Peyer's patch (tissue), 4 donors: ENCODE measurements around the gene RAP1B. TPM values are rescaled to one million over a fixed set of nuclear protein-coding genes. Genes with fewer than 3 reads are reported as not detected.

Experiments used
- DNase-seq, 3 donors: peaks; one replicate each; pipeline ENCODE4 v3.0.0-alpha.2; 2017 to 2019
- H3K27ac ChIP-seq, 4 donors: fragments of 200-600 bp; sonication (generic); one replicate each; pipeline ENCODE4 v1.5.1; 2016 to 2019
- H3K27me3 ChIP-seq, 2 donors: fragments of 200-600 bp; sonication (generic); one replicate each; pipeline ENCODE4 v1.5.1; 2019
- H3K36me3 ChIP-seq, 3 donors: fragments of 200-600 bp; sonication (generic); one replicate each; pipeline ENCODE4 v1.5.1; 2016 to 2019
- H3K4me1 ChIP-seq, 4 donors: fragments of 200-600 bp; sonication (generic); one replicate each; pipeline ENCODE4 v1.5.1; 2016 to 2019
- H3K4me3 ChIP-seq, 4 donors: fragments of 200-600 bp; sonication (generic); 1 replicate in 3 of 4; 2 replicates in 1 of 4; pipeline ENCODE4 v1.5.1; 2016 to 2019; ENCODE audit warnings: mild to moderate bottlenecking in 1 of 4
- H3K9me3 ChIP-seq, 4 donors: fragments of 200-600 bp; sonication (generic); one replicate each; pipeline ENCODE4 v1.5.1; 2016 to 2019; ENCODE audit warnings: mild to moderate bottlenecking in 1 of 4
- POLR2A ChIP-seq, 2 donors: fragments of 450-650 bp; IDR thresholded peaks; one replicate each; pipeline ENCODE4 v1.5.1; 2017; ENCODE audit warnings: antibody characterized with exemption in 2 of 2, mild to moderate bottlenecking in 2 of 2, moderate library complexity in 2 of 2
- small RNA-seq, 2 donors: library from RNA; depleted of rRNA; stranded (forward); fragments of <200 nt; gene quantifications; one replicate each; pipeline ENCODE3, GENCODE V24; 2016
- total RNA-seq, 4 donors: library from RNA; depleted of rRNA; stranded (reverse); fragments of >200 nt; gene quantifications; one replicate each; pipeline ENCODE4 v1.1.0, GENCODE V29; 2016
- TF ChIP-seq, protein P1 (sequence below), 6 experiments: fragments of 450-650 bp in 4 of 6; fragments of 200-600 bp in 2 of 6; sonication (generic) in 1 of 6; IDR thresholded peaks; one replicate each; pipeline ENCODE4 v1.5.1; 2017 to 2019; ENCODE audit warnings: antibody characterized with exemption in 6 of 6, mild to moderate bottlenecking in 3 of 6, moderate library complexity in 1 of 6

RAP1B gene
- total RNA-seq, 4 donors from 2014 or later, result 123 to 210 (median 140) TPM

DNA sequence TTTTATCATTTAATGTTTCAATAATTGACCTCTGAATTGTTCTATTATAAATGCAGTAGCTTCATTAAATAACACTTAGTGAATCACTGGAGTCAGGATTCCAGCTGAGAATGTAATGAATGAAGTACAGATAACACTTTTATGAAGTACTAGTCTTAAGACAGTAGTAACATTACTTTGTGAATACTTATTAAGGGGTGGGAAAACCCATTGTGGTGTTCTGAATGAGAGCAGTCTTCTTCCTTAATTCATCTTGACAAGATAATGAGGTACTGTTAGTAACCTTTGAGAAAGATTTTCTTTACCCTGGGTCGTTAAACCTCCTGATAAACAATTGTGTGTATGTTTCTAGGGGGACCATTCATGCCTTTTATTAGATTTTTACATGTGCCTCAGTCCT is 88.8 kb downstream of the RAP1B start:
- DNase-seq, result no peak
- no peaks in the 10 kb centered on the region for H3K27me3 ChIP-seq
- no peak overlapping the region for H3K4me3 ChIP-seq
- H3K9me3 ChIP-seq, result no peaks in the 10 kb centered on the region
- H3K4me1 ChIP-seq, result no peaks in the 10 kb centered on the region
- peaks cover 0 to 96% (median 0%) of the 10 kb centered on the region in 3 donors for H3K36me3 ChIP-seq
- no peak overlapping the region for H3K27ac ChIP-seq
- TF ChIP-seq, protein P1, sequence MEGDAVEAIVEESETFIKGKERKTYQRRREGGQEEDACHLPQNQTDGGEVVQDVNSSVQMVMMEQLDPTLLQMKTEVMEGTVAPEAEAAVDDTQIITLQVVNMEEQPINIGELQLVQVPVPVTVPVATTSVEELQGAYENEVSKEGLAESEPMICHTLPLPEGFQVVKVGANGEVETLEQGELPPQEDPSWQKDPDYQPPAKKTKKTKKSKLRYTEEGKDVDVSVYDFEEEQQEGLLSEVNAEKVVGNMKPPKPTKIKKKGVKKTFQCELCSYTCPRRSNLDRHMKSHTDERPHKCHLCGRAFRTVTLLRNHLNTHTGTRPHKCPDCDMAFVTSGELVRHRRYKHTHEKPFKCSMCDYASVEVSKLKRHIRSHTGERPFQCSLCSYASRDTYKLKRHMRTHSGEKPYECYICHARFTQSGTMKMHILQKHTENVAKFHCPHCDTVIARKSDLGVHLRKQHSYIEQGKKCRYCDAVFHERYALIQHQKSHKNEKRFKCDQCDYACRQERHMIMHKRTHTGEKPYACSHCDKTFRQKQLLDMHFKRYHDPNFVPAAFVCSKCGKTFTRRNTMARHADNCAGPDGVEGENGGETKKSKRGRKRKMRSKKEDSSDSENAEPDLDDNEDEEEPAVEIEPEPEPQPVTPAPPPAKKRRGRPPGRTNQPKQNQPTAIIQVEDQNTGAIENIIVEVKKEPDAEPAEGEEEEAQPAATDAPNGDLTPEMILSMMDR (IDR thresholded peaks at IDR 0.05), result no peak
- TF ChIP-seq POLR2A (IDR thresholded peaks at IDR 0.05), result no peak

Small RNAs within 50 kb of the gene (small RNA-seq; reads per million reads assigned to genes)
- 0 reads per million in 2 donors for gene RF00017
- 0 reads per million in 2 donors for gene SNORA70G

Other genes with a start within 250 kb of the RAP1B start
- 10 to 100 TPM; 24.3 to 58.6 (median 36.1) TPM for gene NUP107, start 76.1 kb downstream of the RAP1B start, total RNA-seq
- gene SLC35E3, start 135.3 kb downstream of the RAP1B start, total RNA-seq, result 10 to 100 TPM in 2 of 4 donors, 1 to 10 TPM in 2; 3.5 to 23.1 (median 12.2) TPM
- 100 to 1,000 TPM in 2 of 4 donors, 10 to 100 TPM in 2; 64.7 to 126 (median 95.3) TPM for gene MDM2, start 197.3 kb downstream of the RAP1B start, total RNA-seq